Fibroblast of peridontal ligament (primary cell): ENCODE measurements around the gene ANK2.

ENCODE experiments used
- DNase-seq: peaks from one replicate; pipeline ENCODE4 v3.0.0-alpha.2; 2010; ENCODE audit errors: extremely low read depth

Gene ANK2

GRCh38 chr4:113288257-113288656, 238.8 kb downstream of the ANK2 start:
- no peak for DNase-seq

- peak; percentile 27 for DNase-seq
These were observed 239.2 kb downstream of the ANK2 start for GRCh38 chr4:113288696-113289095.

GRCh38 chr4:113289766-113290165, 240.3 kb downstream of the ANK2 start:
- DNase-seq, result peak; percentile 68

- DNase-seq, result no peak
These were observed 241.2 kb downstream of the ANK2 start for GRCh38 chr4:113290666-113291065.

GRCh38 chr4:113292371-113293042, 243.1 kb downstream of the ANK2 start:
- peak; percentile 90 for DNase-seq

GRCh38 chr4:113293043-113293560, 243.6 kb downstream of the ANK2 start:
- DNase-seq, result peak; percentile 88

GRCh38 chr4:113293674-113294073, 244.2 kb downstream of the ANK2 start:
- peak; percentile 8 for DNase-seq

GRCh38 chr4:113294908-113295307, 245.5 kb downstream of the ANK2 start:
- peak; percentile 15 for DNase-seq

- DNase-seq, result peak; percentile 47
These were observed 251.0 kb downstream of the ANK2 start for GRCh38 chr4:113300471-113300928.

- no peak for DNase-seq
These were observed 252.6 kb downstream of the ANK2 start for GRCh38 chr4:113302051-113302450.

- DNase-seq, result no peak
These were observed 253.9 kb downstream of the ANK2 start for GRCh38 chr4:113303315-113303714.

- no peak for DNase-seq
These were observed 261.6 kb downstream of the ANK2 start for GRCh38 chr4:113311047-113311446.

GRCh38 chr4:113312529-113312928, 263.1 kb downstream of the ANK2 start:
- DNase-seq, result no peak

GRCh38 chr4:113314426-113314825, 265.0 kb downstream of the ANK2 start:
- no peak for DNase-seq

- no peak for DNase-seq
These were observed 267.4 kb downstream of the ANK2 start for GRCh38 chr4:113316879-113317278.

GRCh38 chr4:113317523-113317922, 268.1 kb downstream of the ANK2 start:
- DNase-seq, result no peak

- DNase-seq, result no peak
These were observed 273.3 kb downstream of the ANK2 start for GRCh38 chr4:113322736-113323135.

GRCh38 chr4:113325876-113326615, 276.6 kb downstream of the ANK2 start:
- DNase-seq, result no peak

- DNase-seq, result peak; percentile 23
These were observed 278.0 kb downstream of the ANK2 start for GRCh38 chr4:113327494-113327893.

GRCh38 chr4:113328514-113328913, 279.1 kb downstream of the ANK2 start:
- DNase-seq, result no peak

GRCh38 chr4:113330200-113330599, 280.7 kb downstream of the ANK2 start:
- DNase-seq, result no peak

- no peak for DNase-seq
These were observed 282.4 kb downstream of the ANK2 start for GRCh38 chr4:113331811-113332210.

- DNase-seq, result no peak
These were observed 283.2 kb downstream of the ANK2 start for GRCh38 chr4:113332701-113333100.
